Left colon (tissue), 2 donors: ENCODE results near the gene SNX27. TPM values are rescaled to one million over a fixed set of nuclear protein-coding genes. Genes with fewer than 3 reads are reported as not detected.

Experiments
- ATAC-seq: fragments of 200-7000 bp; cut with Tn5 transposase; one replicate; pipeline ENCODE4 v1.9.1; 2020; ENCODE audit warnings: mild to moderate bottlenecking, moderate library complexity
- DNase-seq, 2 donors: peaks; one replicate each; pipeline ENCODE4 v3.0.0-alpha.2; 2020
- intact Hi-C, 2 donors: fragments of 100-400 bp; cut with DNase I in 1 of 2; cut with micrococcal nuclease in 1 of 2; formaldehyde crosslinking; loops; one replicate each; pipeline versions ENCODE4 v1.11.2 to v1.14.0; 2022; cut with DNase I, micrococcal nuclease
- total RNA-seq, 2 donors: library from RNA; stranded (reverse); fragmentation: NEBNext Ultra II Directional; extraction: Animal tissue kit (Norgen Biotek cat#: 25700); gene quantifications; one replicate each; pipeline ENCODE4 v1.2.1, GENCODE V29; 2021
- donor health status: DM: no; HTN: no; CAD: no.
- donor health status: DM: yes; HTN: yes; CAD: no.

SNX27 gene
- total RNA-seq, 2 donors from 2014 or later = 28.4 to 30.6 TPM

GRCh38 chr1:151713874-151714273 is 102.0 kb downstream of the SNX27 start:
- no peak for DNase-seq
- ATAC-seq = no peak
- intact Hi-C loops = no loop called here

- DNase-seq (no peak), ATAC-seq (no peak)
- intact Hi-C loops = no loop called here
These were observed 103.2 kb downstream of the SNX27 start for GRCh38 chr1:151714820-151715725.

- intact Hi-C loops = no loop called here
- no peak for ATAC-seq
- no peak for DNase-seq
These were observed 104.0 kb downstream of the SNX27 start for GRCh38 chr1:151715726-151716404.

- intact Hi-C loops = no loop called here
- DNase-seq = no peak
- no peak for ATAC-seq
These were observed 104.5 kb downstream of the SNX27 start for GRCh38 chr1:151716405-151716762.

- ATAC-seq (no peak), DNase-seq (no peak)
- intact Hi-C loops = no loop called here
These were observed 105.2 kb downstream of the SNX27 start, which contains the start of gene CELF3 for GRCh38 chr1:151716771-151717631. TSS of gene CELF3 (minus strand) at chr1:151716803. CDS start at chr1:151716020, 783 bp downstream.

- intact Hi-C loops = no loop called here
- DNase-seq (no peak), ATAC-seq (no peak)
These were observed 106.2 kb downstream of the SNX27 start for GRCh38 chr1:151718011-151718431.

- ATAC-seq (no peak), DNase-seq (no peak)
- intact Hi-C loops = no loop called here
These were observed 106.8 kb downstream of the SNX27 start for GRCh38 chr1:151718666-151719065.

- ATAC-seq (no peak), DNase-seq (no peak)
- intact Hi-C loops = no loop called here
These were observed 108.3 kb downstream of the SNX27 start for GRCh38 chr1:151720125-151720524.

- no peak for DNase-seq
- intact Hi-C loops = no loop called here
- peak; percentile 66 for ATAC-seq
These were observed 108.7 kb downstream of the SNX27 start for GRCh38 chr1:151720554-151720953.

GRCh38 chr1:151720974-151721787 is 109.3 kb downstream of the SNX27 start, which contains the start of gene RIIAD1:
TSS of gene RIIAD1 (plus strand) at chr1:151721522. CDS start at chr1:151721537, 15 bp downstream.
- ATAC-seq = peak; percentile 73
- peak in 1 of 2 donors; percentile 48 for DNase-seq
- intact Hi-C loops = no loop called here

GRCh38 chr1:151721788-151722510 is 110.1 kb downstream of the SNX27 start:
- ATAC-seq (no peak), DNase-seq (no peak)
- intact Hi-C loops = no loop called here

GRCh38 chr1:151723726-151724370 is 112.0 kb downstream of the SNX27 start:
- DNase-seq (no peak), ATAC-seq (peak; percentile 18)
- intact Hi-C loops = no loop called here

- no peak for ATAC-seq
- no peak for DNase-seq
- intact Hi-C loops = no loop called here
These were observed 116.6 kb downstream of the SNX27 start for GRCh38 chr1:151728151-151729054.

GRCh38 chr1:151729157-151729965 is 117.5 kb downstream of the SNX27 start:
- intact Hi-C loops = no loop called here
- no peak for DNase-seq
- peak; percentile 82 for ATAC-seq

- ATAC-seq (no peak), DNase-seq (no peak)
- intact Hi-C loops = loop anchor here in 1 of 2 donors (10.0 kb wide), 2 partner anchors 135 to 285 kb away; no protein-coding TSS in a partner anchor
These were observed 118.1 kb downstream of the SNX27 start for GRCh38 chr1:151729966-151730291.
